8988T (cell line): Measurements from ENCODE around the gene HECA.
A peak's percentile ranks its signal among the peaks of the same experiment; 100 is the strongest.
"Not testable (repeated sequence)": the region's sequence is repeated elsewhere in the genome, so short reads cannot be mapped to it uniquely, and the experiment has no call there.

Source experiments
- DNase-seq: peaks from one replicate; pipeline ENCODE4 v3.0.0; 2011

The HECA gene

GRCh38 chr6:139212460-139212859, 77.6 kb downstream of the HECA start:
- not testable (repeated sequence) for DNase-seq

- DNase-seq, result peak; percentile 54
These were observed 84.4 kb downstream of the HECA start for GRCh38 chr6:139219271-139219729.

- no peak for DNase-seq
These were observed 84.9 kb downstream of the HECA start for GRCh38 chr6:139219746-139220145.

DNA sequence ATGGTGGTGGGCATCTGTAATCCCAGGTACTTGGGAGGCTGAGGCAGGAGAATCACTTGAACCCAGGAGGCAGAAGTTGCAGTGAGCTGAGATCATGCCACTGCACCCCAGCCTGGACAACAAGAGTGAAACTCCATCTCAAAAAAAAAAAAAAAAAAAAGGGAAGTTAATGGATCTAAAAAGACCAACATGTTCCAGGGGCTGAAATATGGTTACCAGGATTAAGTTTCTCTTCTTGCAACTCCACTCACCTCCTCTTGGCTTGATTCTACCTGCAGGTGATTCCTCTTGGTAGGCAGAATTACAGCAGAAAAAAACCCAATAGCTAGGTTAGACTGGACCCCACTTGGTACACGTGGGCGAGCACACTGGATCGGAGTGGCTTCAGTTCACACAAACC, 93.5 kb downstream of the HECA start:
- DNase-seq, result not testable (repeated sequence)
